Measurements from ENCODE around the gene SLX4.
"Not testable (repeated sequence)": the region's sequence is repeated elsewhere in the genome, so short reads cannot be mapped to it uniquely, and the experiment has no call there.

Gene SLX4, protein sequence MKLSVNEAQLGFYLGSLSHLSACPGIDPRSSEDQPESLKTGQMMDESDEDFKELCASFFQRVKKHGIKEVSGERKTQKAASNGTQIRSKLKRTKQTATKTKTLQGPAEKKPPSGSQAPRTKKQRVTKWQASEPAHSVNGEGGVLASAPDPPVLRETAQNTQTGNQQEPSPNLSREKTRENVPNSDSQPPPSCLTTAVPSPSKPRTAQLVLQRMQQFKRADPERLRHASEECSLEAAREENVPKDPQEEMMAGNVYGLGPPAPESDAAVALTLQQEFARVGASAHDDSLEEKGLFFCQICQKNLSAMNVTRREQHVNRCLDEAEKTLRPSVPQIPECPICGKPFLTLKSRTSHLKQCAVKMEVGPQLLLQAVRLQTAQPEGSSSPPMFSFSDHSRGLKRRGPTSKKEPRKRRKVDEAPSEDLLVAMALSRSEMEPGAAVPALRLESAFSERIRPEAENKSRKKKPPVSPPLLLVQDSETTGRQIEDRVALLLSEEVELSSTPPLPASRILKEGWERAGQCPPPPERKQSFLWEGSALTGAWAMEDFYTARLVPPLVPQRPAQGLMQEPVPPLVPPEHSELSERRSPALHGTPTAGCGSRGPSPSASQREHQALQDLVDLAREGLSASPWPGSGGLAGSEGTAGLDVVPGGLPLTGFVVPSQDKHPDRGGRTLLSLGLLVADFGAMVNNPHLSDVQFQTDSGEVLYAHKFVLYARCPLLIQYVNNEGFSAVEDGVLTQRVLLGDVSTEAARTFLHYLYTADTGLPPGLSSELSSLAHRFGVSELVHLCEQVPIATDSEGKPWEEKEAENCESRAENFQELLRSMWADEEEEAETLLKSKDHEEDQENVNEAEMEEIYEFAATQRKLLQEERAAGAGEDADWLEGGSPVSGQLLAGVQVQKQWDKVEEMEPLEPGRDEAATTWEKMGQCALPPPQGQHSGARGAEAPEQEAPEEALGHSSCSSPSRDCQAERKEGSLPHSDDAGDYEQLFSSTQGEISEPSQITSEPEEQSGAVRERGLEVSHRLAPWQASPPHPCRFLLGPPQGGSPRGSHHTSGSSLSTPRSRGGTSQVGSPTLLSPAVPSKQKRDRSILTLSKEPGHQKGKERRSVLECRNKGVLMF (N-terminal part only)

DNA sequence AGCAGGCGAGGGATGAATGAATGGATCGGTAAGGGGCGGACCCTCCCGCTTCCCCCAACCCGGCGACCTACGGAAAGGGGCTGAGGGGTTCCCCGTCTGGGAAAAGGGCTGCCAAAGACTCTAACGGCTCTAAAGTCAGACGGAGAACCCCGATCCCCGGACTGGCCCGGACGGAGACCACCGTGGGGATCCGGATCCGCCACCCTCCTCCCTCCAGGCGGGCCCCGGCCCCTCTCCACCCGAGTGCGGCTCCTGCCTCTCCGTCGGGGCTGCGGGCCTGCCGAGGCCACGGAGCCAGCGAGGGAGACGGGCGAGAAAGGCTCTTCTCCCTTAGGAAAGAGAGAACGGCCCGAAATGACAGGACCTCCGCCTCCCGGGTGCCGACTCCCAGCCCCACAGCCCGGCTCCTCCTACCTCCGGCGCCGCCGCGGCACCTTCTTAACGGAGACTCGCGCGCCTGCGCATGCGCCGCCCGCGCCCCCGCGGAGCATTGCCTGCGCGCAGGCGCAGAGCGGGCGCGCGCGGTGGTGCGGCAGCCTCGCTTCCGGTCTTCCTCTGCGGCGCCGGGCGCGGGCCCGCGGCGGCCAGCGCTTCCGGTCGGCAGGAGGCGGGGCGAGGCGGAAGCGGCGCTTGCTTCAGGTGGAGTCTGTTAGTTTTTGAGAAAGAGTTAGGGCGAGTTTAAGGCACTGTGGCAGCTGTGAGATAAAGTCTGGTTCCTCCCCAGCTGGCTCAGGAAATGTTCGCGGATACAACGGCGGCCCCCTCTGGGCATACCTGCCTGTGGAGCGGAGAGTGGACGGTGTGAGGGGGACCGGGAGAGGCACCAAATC is at the start of gene SLX4:
Gene SLX4, minus strand, starts transcription at position 461 of the 830 bp plus-strand sequence. CDS start 2,642 bp downstream, outside the sequence.
- peak; percentile 94 for DNase-seq

DNA sequence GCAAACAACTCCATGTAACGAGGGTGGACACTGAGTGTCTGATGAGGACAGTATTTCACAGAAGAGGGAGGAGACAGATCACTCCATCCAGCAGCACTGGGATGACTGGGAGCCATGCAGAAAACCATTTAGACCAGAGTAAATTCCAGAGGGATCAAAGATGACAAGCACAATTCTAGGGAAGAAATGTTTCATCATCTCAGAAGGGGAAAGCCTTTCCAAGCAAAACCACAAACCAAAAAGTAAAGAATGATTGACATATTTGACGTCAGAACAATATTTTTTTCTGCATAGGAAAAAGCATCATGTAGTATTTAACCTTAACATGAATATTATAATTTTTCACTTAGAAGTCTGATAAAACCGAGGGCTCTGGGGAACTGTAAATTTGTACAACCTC is 47.8 kb upstream of the SLX4 start:
- no peak for DNase-seq

DNA sequence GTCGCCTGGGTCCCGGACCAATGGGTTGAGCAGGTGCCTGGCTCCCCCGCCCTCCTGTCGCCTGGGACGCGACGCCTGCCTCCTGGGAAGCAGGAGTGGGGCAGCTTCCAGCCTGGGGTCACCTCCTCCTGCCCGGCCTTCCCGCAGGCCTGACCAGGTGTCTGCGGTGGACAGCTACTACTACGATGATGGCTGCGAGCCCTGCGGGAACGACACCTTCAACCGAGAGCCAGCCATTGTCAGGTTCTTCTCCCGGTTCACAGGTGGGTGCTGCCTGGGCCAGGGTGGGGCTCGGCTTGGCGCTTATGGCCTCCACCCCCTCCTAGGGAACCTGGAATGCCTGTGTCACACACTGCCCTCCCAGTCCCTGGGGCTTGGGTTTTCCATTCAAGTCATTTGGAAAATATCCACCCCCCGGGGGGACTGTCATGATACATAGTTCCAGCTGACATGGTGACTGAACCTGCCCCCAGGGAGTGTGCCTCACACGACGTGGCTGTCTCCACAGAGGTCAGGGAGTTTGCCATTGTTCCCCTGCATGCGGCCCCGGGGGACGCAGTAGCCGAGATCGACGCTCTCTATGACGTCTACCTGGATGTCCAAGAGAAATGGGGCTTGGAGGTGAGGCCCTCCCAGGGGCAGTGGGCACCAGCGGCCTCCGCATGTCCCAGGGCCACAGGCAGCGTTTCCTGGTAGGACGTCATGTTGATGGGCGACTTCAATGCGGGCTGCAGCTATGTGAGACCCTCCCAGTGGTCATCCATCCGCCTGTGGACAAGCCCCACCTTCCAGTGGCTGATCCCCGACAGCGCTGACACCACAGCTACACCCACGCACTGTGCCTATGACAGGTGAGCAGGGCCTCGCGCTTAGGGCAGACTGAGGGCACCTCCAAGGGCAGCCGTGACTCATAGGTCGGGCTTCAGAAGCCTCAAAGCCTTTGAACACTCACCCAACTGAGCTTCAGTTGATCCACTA is 45.4 kb upstream of the SLX4 start:
- no peak for DNase-seq

DNA sequence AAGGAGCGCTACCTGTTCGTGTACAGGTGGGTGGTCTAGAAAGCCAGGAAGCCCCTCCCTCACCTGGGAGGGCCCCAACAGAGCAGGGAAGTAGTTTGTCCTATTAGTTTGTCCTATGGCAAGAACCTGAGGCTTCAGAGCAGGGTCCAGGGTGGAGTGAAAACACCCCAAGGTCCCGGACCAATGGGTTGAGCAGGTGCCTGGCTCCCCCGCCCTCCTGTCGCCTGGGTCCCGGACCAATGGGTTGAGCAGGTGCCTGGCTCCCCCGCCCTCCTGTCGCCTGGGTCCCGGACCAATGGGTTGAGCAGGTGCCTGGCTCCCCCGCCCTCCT is 44.7 kb upstream of the SLX4 start:
- not testable (repeated sequence) for DNase-seq

DNA sequence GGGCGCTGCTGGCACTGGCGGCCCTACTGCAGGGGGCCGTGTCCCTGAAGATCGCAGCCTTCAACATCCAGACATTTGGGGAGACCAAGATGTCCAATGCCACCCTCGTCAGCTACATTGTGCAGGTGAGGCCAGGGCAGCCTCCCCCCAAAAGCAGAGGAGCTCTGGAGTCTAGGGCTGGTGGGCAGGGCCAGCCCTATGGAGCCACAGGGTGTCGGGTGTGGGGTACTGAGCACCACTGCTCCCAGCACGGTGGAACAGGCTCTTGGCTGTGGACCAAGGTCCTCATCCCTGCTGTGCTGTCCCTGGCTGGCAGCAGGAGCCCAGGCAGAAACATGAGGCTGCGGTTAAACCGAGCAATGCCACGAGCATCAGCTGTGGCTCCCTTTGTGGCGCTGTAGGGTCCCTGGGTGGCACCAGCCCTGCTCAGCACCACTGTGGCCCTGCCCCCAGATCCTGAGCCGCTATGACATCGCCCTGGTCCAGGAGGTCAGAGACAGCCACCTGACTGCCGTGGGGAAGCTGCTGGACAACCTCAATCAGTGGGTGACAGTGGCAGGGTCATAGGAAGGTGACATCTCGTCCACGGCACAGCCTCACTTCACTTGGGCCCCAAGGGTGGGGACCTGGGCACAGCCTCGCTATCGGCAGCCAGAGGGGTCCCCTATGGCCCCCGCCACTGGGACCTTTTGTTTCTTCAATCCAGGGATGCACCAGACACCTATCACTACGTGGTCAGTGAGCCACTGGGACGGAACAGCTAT is 44.2 kb upstream of the SLX4 start:
- DNase-seq, result no peak

DNA sequence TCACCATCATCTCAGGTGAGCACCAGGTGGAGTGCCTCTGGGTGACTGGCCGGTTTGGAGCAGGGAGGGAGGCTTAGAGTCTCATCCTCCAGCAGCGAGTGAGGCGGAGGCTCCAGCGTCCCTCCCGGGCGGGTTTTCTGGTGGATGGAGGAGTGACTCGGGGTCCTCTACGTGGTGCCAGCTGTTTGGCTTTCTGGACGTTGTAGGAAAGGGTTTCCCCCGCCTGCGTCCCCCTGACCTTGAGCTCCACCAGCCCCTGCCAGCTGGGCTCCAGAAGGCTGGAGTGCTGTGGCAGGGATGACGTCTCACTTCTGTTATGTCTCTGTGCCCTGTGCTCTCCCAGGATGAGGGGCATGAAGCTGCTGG is 43.6 kb upstream of the SLX4 start:
- DNase-seq, result no peak

DNA sequence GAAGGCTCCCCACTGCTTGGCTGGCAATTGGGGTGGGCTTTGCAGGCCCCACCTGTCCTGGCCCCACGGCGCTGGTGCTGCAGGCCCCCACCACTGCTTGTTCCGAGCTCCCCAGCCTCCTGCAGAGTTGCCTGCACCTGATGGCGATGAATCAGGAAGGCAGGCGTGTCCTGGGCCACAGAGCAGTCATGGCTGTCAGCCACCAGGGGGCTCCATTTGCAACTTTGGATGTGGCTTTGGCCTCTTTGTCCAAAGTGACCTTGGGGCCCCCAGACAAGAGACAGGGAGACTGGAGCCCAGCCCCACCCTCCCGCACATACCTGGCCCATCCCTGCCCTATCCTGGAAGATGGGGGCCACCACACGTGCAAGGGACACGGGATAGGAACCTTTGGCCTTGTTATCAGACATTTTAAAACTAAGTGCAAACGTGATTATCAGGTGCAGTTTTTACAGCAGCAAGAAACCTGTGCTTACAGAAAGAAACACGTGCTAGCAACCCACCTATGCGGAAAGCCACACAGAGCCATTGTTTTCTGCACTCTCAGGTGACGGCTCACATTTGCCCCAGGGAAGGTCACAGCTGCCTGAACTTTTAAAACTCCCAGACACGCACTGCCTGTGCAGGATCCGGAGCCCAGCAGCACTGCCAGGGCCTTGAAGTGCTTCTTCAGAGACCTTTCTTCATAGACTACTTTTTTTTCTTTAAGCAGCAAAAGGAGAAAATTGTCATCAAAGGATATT is 43.0 kb upstream of the SLX4 start, which contains the start of gene DNASE1:
Gene DNASE1, plus strand, starts transcription at position 443 of the 743 bp plus-strand sequence. CDS start 683 bp downstream, outside the sequence.
- DNase-seq, result peak; percentile 65

DNA sequence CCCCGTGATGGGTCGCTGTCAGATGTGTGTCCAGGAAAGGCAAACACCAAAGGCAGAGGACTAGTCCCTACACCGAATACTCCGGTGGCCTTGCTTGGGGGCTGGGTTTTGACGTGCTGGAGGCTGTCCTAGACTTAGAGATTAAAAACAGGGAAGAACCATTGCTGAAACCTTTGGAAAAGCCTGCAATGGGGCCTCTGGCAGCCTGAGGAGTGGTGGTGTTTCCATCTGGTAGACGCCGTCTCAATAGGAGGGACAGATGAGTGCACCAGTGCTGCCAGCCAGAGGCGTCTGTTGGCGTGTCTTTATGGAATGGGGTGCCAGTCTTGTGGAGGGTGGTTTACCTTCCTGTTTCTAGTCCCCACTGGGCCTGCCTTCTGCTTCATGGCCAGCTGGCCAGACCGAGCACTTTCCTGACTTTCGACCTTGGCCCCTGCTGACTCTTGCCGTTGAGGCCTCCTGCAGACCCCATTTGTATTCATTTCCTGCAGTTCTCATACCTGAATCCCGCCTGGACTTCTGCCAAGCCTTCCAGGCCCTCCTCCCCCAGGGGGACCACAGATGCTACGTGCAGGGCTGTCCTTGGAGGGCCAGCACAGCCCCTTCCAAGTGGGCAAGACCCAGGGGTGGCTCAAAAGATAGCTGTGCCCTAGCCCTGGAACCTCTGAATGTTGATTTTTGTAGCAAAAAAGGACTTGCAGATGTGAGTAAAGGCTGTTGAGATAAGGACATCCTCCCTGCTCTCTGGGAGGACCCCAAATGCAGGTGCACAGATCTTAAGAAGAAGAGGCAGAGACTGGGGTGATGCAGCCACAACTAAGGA is 41.2 kb upstream of the SLX4 start:
- no peak for DNase-seq

DNA sequence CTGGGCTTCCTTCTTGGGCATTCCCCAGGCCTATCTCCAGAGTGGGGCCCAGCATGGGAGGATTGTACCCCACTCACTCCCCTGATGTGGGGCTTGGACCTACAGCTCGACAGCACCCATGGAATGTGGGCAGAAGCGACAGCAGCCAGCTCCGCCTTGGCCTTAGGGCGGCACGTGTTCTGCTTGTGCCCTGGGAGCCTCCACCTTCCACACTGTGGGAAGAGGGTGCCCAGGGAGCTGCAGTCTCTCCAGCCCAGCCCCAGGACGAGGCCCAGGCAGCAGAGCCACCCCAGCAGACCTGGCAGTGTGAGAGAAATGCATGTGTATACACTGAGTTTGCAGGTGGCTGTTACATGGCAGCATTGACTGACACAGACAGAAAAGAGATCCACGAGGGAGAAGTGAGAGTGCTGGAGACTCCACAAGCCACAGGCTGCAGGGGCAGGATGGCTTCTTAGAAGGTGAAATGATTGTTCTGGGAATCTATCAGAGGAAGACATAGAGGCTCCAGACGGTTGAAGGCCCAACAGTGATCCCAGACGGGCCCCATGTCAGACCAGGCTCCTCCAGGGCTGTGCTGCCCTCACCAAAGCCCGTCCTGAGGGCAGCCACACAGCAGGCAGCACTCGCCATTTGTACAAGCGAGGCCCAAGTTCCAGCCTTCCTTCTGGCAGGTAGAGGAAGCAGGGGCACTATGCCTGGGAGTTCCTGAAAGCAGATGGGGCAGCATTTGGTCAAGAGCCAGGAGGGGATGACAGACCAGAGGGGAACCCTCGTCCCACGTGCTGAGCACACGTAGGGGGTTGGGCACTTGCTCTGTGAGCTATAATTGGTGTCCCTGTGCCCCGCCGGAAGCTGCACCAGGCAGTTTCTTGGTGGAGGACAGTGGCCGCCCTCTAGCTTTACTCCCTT is 40.3 kb upstream of the SLX4 start:
- DNase-seq, result no peak

DNA sequence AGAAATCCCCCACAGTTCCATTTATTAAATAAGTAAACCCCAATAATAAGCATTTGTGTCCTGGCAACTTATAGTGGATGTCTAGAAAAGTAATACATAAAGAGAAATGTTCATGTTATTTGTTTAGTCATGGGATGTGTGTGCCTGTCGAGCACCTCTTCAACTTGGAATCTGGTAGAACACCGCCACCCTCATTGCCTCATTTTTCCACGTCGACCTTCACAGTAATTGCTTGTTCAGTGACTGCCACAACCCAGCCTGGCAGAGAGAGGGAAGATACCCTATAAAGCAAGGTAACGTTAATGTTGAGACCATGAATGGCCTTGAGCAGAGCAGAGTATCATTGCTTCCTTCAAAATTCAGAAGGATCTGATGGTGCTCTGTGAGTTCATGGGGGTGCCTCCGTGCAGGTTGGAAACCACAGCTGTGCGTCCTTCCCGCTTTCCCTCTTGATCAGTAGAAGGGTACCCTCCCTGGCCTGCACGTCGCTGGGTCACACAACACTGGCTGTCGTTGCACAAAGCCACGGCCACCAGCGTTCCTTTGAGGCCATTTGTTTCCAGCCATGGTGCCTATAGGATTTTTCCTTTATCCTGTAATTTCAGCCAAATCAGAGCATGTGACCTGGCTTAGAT is 39.3 kb upstream of the SLX4 start:
- DNase-seq, result no peak

DNA sequence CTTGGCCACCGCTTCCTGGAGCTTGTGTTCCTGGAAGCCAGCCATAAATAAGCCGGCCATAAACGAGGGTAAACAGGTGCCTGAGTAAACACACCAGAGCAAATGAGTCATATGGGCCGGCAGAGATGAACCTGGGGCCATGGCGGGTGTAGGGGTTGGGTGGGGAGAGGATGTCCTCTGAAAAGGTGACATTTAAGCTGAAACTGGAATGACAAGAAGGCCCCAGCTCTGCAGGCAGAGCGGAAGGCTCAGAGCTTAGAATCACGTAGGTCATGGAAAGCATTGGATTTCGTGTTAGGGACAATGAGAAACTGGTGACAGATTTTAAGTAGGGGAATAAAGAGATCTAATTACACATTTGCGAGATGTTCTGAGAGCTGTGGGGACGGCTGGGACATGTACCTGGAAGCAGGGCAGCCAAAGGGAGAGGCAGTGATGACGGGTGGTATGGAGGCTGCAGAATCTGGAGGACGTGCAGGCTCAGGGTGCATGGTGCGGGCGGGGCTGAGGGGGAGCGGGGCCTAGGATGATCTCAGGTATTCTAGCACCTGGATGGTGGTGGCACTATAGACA is 35.0 kb upstream of the SLX4 start:
- DNase-seq, result no peak

DNA sequence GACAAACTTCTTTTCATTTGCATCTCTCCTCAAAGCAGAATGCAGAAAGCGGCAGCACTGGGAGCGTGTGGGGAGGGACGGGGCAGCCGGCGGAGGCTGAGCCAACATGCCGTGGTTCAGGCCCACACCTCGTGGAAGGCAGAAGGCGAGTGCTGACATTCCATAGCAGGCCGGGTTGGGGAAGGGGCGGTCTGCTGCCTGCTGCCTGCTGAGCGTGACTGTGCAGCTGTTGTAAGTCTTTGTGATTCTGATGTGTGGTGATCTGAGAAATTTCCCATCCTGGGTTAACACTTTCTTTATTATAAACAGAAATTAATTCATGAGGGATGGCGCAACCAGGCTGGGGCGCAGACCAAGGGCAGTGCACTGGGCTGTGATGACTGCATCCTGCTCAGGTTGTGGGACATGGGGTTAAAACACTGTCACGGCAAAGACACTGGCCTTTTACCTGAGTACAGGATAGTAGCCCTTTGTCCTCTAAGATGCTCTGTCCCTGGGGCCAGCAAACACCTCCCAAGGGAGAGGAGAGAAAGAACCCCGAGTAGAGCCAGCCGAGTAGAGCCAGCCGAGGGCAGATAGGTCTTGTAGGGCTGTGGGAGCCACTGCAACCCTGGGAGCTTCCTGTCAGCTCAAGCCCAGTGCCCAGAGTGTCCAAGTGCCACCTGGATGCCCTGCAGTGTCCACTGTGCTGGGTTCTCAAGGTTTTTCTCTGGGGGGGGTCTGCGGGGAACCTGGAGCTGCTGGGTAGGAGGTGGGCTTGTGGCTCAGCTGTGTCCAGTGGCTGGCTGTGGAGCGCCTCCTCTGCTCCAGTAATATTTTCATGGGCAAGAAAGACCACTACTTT is 34.3 kb upstream of the SLX4 start:
- no peak for DNase-seq

DNA sequence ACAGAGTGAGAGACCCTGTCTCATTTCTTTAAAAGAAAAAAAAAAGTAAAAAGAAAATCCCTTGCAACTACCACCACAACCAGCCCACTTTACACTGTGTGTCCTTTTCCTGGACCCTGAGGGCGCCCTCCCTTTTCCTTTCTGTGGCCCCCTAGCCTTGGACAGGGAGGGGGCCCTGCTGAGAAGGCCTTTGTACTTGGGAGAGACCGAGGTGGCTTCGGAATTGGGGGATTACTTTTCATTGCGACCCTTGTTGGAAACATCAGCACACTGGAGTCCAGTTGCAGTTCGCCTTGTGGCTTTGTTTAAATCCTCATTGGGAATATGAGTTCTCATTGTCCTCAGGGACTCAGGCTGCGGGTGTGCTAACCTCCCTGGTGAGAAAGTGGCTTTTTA is 33.7 kb upstream of the SLX4 start:
- no peak for DNase-seq

DNA sequence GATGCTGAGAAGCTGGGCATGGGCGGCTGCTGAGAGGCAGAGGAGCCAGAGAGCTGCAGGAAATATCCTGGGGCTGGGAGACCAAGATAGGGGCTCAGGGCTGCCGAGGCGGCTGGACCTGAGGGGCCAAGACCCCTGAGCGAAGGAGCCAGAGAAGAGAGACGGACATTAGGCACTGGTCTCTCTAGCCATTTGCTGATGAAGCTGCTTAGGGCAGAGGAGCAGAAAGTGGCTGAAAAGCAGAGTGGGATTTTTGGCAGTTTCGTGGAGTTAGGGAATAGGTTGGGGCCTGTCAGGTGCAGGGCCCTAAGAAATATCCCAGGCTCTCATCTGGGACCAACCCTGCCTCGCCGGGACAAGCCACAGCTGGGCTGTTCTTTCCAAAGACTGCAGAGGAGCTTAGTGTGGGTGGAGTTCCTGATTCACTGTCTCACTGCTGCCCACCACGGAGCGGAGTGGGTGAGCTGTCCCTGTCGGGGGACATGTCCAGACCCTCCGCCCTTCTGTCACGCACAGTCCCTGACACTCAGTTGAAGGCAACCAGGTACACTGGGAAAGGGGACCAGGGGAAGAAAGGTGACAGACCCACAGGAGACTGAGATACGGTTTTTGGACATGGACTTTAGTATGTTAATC is 31.8 kb upstream of the SLX4 start:
- no peak for DNase-seq

DNA sequence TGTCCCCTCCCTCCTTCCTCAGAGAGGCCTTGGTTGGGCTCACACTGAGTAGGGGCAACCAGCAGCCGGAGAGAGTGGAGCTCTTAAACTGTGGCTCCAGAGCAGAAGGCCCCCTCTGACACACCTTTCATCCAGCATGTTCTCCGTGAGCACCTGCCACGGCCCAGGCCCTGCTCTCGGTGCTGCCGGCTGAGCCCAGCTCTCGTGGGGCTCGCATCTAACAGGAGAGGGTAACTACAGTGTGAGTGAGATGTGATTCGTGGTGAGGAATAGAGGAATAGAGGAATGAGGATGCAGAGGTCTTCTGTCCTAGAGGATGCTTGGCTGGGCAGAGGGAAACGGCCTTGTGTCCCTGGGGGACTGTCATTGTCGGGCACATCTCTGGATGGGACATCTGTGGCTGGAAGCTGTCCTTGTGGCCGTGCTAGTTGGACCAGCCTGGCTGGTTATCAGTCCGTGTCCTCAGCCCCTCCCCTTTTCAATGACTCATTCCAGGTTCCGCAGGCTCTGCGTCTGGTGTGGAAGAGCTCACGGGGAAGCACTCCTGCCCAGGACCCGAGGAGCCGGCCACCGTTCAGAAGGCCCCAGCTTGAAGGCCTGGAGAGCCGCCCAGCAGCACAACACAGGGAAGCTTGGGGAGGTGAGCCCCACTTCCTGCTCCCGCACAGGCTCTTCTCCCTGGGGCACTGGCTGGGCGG is 31.1 kb upstream of the SLX4 start:
- DNase-seq, result no peak

Data from NCI-H82 (cell line).